ENCODE data around the gene NOTUM. TPM values are rescaled to one million over a fixed set of nuclear protein-coding genes. Genes with fewer than 3 reads are reported as not detected.

Gene NOTUM
- total and polyA plus RNA-seq, 10 of the 15 experiments (the other 5 are each of a cell fraction or from before 2014, with no cell fraction given), result 0.04 to 0.13 TPM; not detected in 8

- Histone ChIP-seq H2AFZ (ENCODE audit: control insufficient read depth, low read depth, low read length) (no peak overlapping the region), H3K79me2 (ENCODE audit: control insufficient read depth, insufficient read depth, low read length) (peaks cover 24% of the 10 kb centered on the region), H3K27ac (ENCODE audit: control insufficient read depth, insufficient read depth) (no peak overlapping the region), H3K27me3 (replicated peaks in 1 of 2; ENCODE audit: control insufficient read depth in 2 of 2, insufficient read depth in 2 of 2, low read length in 1 of 2) (no peaks in the 10 kb centered on the region), H3K4me3 (peak overlapping the region; percentile 96), H3K4me2 (ENCODE audit: control insufficient read depth, insufficient read depth) (peak overlapping the region; percentile 88), H3K9me3 (replicated peaks; ENCODE audit: control insufficient read depth, insufficient read depth, low read length) (no peaks in the 10 kb centered on the region), H4K20me1 (ENCODE audit: control insufficient read depth, insufficient read depth) (no peaks in the 10 kb centered on the region), H3K36me3 (ENCODE audit: control insufficient read depth in 2 of 2, insufficient read depth in 2 of 2, low read length in 1 of 2) (peaks cover 14 to 30% of the 10 kb centered on the region in 2 experiments), H3K9ac (ENCODE audit: control insufficient read depth, insufficient read depth, low read length) (peak overlapping the region; percentile 83), H3K4me1 (ENCODE audit: control insufficient read depth, insufficient read depth, low read length) (peaks cover 6% of the 10 kb centered on the region)
- no TSS peak for BruUV-seq (replicated peaks)
- ChIA-PET CTCF (interaction anchor here (1.0 to 2.0 kb wide), 6 partner anchors 9 to 105 kb away, joined by 3 to 6 read pairs (median 4); partner anchors contain the start of gene MAFG), RAD21 (ENCODE audit: unreplicated experiment) (interaction anchor here (1.4 to 1.6 kb wide), 2 partner anchors 44 to 47 kb away, joined by 4 to 8 read pairs; no protein-coding TSS in a partner anchor), POLR2A (interaction anchor here (0.6 to 1.6 kb wide), 9 partner anchors 10 to 376 kb away, joined by 3 to 8 read pairs (median 5); partner anchors contain the start of gene MAFG), SMC1A (ENCODE audit: uncharacterized antibody, unreplicated experiment) (interaction anchor here (0.9 to 1.3 kb wide), 2 partner anchors 11 to 20 kb away, joined by 4 to 6 read pairs; partner anchors contain the start of gene MAFG)
- no peak for FAIRE-seq
- DNase-seq (ENCODE audit: low read depth, low spot score), result no peak
- TF ChIP-seq SPI1 (IDR thresholded peaks at IDR 0.05; ENCODE audit: borderline replicate concordance, insufficient read depth, low read depth, low read length), result no peak
- TF ChIP-seq ELK1 (IDR thresholded peaks at IDR 0.05; ENCODE audit: low read depth, low read length), result no peak
- TF ChIP-seq E2F4 (IDR thresholded peaks at IDR 0.05; ENCODE audit: low read depth, low read length), result no peak
- TF ChIP-seq ZNF217 (IDR thresholded peaks at IDR 0.05), result no peak
- no peak for TF ChIP-seq HCFC1 (IDR thresholded peaks at IDR 0.05; ENCODE audit: low read length)
- TF ChIP-seq HSF1 (IDR thresholded peaks at IDR 0.05; ENCODE audit: low read depth, low read length), result no peak
- in situ Hi-C loops (cut with MboI) (no loop called here), intact Hi-C loops (cut with micrococcal nuclease; ENCODE audit: unreplicated experiment) (no loop called here)
- 78% methylated on average over 21 of the region's 21 CpGs for WGBS (ENCODE audit: insufficient coverage, insufficient replicate concordance, low lambda C conversion rate, missing lambda C conversion rate)
- no peak for ATAC-seq
These were observed 44.6 kb downstream of the NOTUM start for GRCh38 chr17:81916234-81917001.
